GM19025 (cell line): ENCODE measurements around the gene ZNF407.
A peak's percentile ranks its signal among the peaks of the same experiment; 100 is the strongest.

Source experiments
- ATAC-seq: cut with Tn5 transposase; IDR thresholded peaks from one replicate; pipeline ENCODE4 v1.9.1; 2021; ENCODE audit warnings: mild to moderate bottlenecking, low read depth, moderate library complexity; ENCODE audit not compliant: unreplicated experiment

Gene ZNF407

GRCh38 chr18:74990563-74991081 lies 393.0 kb downstream of the ZNF407 start:
- no peak for ATAC-seq

- ATAC-seq: peak; percentile 79
Measured at GRCh38 chr18:74994502-74995418, 397.1 kb downstream of the ZNF407 start.

DNA sequence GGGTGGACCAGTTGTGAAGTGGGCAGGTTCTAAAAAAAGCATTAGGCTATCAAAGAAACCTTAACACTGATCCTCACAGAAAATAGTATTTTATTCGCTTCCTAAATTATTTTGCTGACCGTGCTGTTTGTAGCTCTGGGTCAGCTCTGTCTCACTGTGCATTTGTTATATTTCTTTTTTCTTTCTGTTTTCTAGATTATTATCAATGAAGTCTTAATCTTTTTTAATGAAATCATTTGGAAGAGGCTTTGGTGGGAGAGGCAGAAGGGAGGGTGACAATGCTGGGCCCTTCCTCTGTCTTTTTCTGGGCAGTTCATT lies 397.7 kb downstream of the ZNF407 start:
- ATAC-seq: no peak

DNA sequence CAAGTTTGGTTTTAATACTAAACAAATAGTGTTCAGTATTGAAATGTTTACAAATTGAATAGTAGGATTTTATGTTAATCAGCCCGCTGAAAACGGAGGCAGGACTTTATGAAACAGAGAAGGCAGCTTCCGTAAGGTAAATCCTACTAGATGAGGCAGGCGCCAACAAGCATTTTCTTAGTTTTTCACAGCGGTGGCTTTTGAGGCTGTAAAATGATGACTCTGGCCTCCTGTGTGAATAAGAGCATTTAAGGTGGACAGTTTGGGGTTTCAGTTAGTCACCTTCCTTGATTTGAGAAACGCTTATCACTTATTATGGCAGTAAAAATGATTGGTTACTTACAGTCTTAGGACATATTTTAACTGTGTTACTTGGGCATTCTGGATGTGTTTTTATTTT lies 398.4 kb downstream of the ZNF407 start:
- ATAC-seq: no peak

GRCh38 chr18:74996996-74997395 lies 399.3 kb downstream of the ZNF407 start:
- no peak for ATAC-seq

DNA sequence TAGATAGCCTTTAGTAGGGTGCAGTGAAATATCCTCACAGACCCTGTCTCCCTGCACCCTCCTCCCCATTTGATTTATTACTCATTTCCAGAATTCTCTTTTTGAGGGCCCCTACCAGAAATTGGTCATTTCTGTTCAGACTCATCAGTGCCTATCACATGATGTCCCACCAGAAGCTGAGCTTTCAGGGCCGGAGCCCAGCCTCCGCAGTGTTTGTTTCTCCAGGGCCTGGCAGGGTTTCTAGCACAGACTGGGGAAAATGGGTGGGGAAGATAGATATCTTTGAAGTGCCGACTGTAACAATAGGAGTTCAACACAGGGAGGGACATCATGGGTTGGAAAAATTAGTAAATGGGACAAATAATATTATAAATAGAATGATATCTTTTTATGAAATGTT lies 403.2 kb downstream of the ZNF407 start:
- ATAC-seq: no peak

DNA sequence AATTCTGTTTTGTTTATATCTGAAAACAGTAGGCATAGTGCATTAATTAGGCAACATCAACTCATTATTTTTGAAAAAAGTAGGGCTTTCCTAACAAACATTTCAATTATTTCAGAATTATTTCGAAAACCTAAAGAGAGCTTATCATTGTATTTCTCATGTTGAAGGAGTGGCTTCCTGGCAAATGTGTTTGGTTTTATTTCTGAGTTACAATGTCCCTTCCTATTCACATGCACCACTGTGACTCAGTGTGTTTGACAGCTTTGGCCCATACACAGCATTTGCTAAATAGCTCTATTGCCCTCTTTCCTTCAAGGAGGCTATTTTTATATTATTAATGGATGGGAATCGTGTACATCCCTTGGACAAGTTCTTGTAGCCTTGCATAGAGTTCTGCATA lies 405.4 kb downstream of the ZNF407 start:
- ATAC-seq: no peak

DNA sequence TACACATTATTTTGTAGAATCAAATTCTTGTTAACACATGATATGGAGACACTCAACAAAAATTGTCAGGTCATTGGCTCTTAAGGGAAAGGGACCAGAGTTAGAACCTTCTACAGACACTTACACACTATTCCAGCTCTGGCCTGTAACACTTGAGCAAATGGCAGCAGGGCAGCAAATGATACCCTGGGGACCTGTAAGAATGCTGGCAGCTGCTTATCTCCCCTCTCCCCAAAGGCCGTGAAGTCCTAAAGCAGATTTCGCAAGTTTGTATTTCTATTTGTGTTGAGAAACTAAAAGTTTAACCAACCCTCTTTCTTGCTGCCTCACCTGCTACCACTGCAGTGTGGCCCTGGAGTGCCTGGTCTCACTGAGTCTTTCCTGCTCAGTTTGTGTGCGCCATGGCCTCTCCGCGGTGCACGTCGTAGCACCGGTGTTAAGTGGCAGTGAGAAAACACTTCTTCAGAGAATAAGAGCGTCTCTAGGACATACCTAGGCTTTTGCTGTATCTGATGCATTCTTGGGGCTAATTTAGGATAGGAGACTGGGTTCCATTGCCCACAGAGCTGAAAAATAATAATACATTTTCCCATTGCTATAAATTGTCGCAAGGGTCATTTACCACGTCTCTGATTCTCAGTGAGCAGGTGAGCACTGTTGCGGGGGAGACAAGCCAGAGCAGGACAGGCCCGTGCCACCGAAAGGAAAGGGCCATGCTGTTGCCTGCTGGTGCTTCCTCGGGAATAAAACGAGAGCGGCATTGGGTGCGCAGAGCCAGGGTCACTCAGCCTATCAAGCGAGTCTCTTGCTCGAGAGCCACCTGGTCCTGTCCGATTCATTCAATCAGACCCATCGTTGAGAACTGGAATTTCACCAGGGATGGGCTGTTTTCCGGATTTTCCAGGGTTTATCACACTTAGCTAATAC lies 406.4 kb downstream of the ZNF407 start:
- no peak for ATAC-seq

- no peak for ATAC-seq
Measured at GRCh38 chr18:75005626-75006025, 408.0 kb downstream of the ZNF407 start.

GRCh38 chr18:75008186-75008585 lies 410.5 kb downstream of the ZNF407 start:
- no peak for ATAC-seq

GRCh38 chr18:75009296-75009695 lies 411.6 kb downstream of the ZNF407 start:
- no peak for ATAC-seq

GRCh38 chr18:75009878-75010277 lies 412.2 kb downstream of the ZNF407 start:
- ATAC-seq: no peak

DNA sequence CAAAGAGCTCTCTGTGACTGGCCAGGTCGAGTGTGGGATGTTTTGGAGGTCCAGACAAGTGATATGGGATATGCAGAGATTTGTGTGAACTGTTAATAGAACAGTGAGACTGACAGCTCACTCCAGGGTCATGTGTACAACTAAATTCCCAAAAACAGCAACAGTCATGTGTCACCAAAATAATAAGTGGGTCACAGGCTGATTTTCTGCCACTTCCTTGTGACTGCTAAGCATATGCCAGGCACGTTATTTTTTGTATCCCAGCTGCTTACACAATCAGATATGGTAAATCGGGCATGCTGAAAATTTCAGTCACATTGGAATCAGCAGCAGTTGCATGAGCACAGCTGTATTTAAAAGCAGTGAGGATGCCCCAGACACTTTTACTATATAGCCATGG lies 412.6 kb downstream of the ZNF407 start:
- ATAC-seq: no peak

DNA sequence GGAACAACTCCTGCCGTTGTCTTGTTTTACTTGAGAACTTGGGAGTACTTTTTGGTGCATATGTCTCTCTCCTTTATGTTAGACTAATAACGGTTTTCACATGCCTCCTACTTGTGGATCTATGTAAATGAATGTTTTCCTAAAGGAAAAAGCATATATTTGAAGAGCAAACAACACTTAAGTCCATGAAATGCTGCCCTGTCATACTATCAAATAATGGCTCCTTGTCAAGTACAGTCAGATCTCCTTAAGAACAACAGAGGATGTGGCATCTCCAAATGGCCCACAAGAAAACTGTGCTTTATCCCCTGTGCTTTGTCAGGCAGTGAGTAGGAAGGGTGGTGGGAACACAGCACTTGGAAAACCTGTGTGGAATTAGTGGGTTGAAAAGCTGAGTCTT lies 413.0 kb downstream of the ZNF407 start:
- no peak for ATAC-seq

- ATAC-seq: peak; percentile 85
Measured at GRCh38 chr18:75016025-75016717, 418.5 kb downstream of the ZNF407 start.

GRCh38 chr18:75023473-75023872 lies 425.8 kb downstream of the ZNF407 start:
- ATAC-seq: no peak

GRCh38 chr18:75024871-75025270 lies 427.2 kb downstream of the ZNF407 start:
- ATAC-seq: no peak

DNA sequence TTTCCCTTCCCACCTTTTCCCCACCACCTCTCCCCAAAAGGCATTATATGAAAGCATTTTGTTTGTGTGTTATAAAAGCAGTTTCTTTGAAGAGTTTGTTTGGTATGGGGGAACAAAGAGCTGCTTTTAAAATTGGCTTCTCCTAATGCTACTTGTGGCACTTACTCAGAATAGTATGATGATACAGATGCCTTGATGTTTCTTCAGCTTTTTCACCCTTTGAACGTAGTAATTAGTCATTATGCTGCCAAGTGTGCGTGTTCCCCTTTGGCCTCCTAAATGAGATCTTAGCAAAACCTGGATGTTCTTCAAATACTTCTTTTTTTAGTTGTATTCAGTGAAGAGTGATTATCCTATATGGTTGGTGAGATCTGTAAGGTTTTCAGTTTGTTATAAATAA lies 427.9 kb downstream of the ZNF407 start:
- no peak for ATAC-seq

GRCh38 chr18:75029481-75029880 lies 431.8 kb downstream of the ZNF407 start:
- no peak for ATAC-seq

DNA sequence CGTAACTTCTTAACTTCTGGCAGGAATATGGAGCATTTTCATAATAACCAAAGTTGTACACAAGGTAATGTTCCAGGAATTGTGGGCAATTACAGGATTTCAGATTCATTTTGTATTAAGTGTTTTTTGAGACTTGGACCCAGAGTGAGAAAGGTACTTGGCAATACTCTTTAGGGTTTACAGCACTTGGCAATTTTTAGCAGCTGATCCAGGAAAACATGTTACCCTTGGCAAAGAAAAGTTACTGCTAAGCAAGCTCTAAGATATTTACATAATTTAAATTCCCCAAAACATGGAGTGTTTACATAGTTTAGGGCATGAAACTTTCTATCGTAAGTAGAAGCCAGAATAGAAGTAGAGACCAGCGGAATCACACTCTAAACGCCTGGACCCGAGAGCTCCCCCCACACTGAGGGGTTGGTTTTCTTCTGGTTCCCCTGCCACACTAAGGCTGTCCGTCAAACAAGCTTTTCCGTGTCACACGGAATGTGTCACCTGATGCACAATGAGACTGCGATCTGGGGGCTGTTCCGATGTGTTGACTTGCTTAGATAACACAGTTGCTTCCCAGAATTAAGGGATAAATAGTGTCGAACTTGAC lies 434.1 kb downstream of the ZNF407 start:
- ATAC-seq: no peak
